GM12878 (cell line): ENCODE data around the gene PTPRB.

Source experiments
- ASH2L ChIP-seq: fragments of 300-600, 200-600 bp; sonication (generic); IDR thresholded peaks from 2 replicates; pipeline ENCODE4 v1.6.1; 2017; ENCODE audit warnings: low read depth, mild to moderate bottlenecking, borderline replicate concordance
- EZH2 ChIP-seq: IDR thresholded peaks from 2 replicates; pipeline ENCODE4 v1.6.1; 2012; ENCODE audit warnings: low read depth, mild to moderate bottlenecking, control low read depth, inconsistent platforms, low read length, borderline replicate concordance; ENCODE audit not compliant: control insufficient read depth
- FOS ChIP-seq: IDR thresholded peaks from 3 replicates; pipeline ENCODE4 v1.6.1; 2011; ENCODE audit warnings: borderline replicate concordance; ENCODE audit not compliant: insufficient read length; ENCODE audit errors: extremely low read depth
- GABPA ChIP-seq: IDR thresholded peaks from 2 replicates; pipeline ENCODE4 v1.6.1; 2014; ENCODE audit warnings: antibody characterized with exemption, low read depth, mild to moderate bottlenecking, inconsistent platforms
- JUND ChIP-seq: IDR thresholded peaks from 2 replicates; pipeline ENCODE4 v1.6.1; 2012; ENCODE audit warnings: low read depth, mild to moderate bottlenecking, low read length, improper control_type of control experiment, moderate library complexity
- NFYB ChIP-seq: IDR thresholded peaks from 2 replicates; pipeline ENCODE4 v1.6.1; 2011; ENCODE audit warnings: low read depth, mild to moderate bottlenecking, low read length, improper control_type of control experiment, moderate library complexity; ENCODE audit not compliant: insufficient read depth
- TCF7 ChIP-seq: IDR thresholded peaks from 2 replicates; pipeline ENCODE4 v1.6.1; 2014; ENCODE audit warnings: antibody characterized with exemption, borderline replicate concordance

DNA sequence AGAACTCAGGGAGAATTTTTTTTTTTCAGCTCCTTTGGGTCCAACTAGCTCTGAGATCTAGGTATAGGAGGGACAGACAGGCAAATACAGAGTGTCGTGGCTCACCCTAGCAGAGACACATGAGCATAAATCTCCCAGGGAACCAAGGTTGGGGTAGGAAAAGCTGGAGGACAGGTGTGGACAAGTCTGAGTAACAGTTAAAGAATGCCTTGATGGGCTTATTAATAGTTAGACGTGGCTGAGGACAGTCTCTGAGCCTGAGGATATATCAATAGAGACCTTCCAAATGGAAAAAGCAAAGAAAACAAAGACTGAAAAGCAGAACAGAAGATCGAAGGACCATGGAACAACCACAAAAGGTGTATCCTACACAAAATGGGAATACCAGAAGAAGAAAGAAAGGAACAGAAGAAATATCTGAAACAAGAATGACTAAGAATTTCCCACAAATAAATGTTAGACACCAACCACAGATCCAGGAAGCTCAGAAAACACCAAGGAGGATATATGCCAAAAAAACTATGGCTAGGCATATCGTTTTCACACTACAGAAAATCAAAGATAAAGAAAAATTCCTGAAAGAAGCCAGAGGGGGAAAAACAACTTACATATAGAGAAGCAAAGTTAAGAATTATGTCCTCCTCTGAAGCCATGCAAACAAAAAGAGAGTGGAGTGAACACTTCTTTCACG lies 80.9 kb downstream of the PTPRB start:
- TF ChIP-seq TCF7 = no peak
- TF ChIP-seq JUND = no peak
- TF ChIP-seq FOS = no peak
- no peak for TF ChIP-seq ASH2L
- no peak for TF ChIP-seq GABPA
- TF ChIP-seq EZH2 = no peak
- no peak for TF ChIP-seq NFYB
